ENCODE data around the gene MEIS1.

GRCh38 chr2:66569321-66569851 is 134.5 kb downstream of the MEIS1 start:
- no peak for TF ChIP-seq POLR2A (IDR thresholded peaks at IDR 0.05)
- TF ChIP-seq, protein P1, sequence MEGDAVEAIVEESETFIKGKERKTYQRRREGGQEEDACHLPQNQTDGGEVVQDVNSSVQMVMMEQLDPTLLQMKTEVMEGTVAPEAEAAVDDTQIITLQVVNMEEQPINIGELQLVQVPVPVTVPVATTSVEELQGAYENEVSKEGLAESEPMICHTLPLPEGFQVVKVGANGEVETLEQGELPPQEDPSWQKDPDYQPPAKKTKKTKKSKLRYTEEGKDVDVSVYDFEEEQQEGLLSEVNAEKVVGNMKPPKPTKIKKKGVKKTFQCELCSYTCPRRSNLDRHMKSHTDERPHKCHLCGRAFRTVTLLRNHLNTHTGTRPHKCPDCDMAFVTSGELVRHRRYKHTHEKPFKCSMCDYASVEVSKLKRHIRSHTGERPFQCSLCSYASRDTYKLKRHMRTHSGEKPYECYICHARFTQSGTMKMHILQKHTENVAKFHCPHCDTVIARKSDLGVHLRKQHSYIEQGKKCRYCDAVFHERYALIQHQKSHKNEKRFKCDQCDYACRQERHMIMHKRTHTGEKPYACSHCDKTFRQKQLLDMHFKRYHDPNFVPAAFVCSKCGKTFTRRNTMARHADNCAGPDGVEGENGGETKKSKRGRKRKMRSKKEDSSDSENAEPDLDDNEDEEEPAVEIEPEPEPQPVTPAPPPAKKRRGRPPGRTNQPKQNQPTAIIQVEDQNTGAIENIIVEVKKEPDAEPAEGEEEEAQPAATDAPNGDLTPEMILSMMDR (IDR thresholded peaks at IDR 0.05), result no peak

Data from lower leg skin (tissue), 3 donors.